ENCODE measurements around the gene KCNK4. TPM values are rescaled to one million over a fixed set of nuclear protein-coding genes. Genes with fewer than 3 reads are reported as not detected.
"Not testable (repeated sequence)": the region's sequence is repeated elsewhere in the genome, so short reads cannot be mapped to it uniquely, and the experiment has no call there.

The KCNK4 gene
- total RNA-seq, 1 experiment from 2014 or later, result not detected

DNA sequence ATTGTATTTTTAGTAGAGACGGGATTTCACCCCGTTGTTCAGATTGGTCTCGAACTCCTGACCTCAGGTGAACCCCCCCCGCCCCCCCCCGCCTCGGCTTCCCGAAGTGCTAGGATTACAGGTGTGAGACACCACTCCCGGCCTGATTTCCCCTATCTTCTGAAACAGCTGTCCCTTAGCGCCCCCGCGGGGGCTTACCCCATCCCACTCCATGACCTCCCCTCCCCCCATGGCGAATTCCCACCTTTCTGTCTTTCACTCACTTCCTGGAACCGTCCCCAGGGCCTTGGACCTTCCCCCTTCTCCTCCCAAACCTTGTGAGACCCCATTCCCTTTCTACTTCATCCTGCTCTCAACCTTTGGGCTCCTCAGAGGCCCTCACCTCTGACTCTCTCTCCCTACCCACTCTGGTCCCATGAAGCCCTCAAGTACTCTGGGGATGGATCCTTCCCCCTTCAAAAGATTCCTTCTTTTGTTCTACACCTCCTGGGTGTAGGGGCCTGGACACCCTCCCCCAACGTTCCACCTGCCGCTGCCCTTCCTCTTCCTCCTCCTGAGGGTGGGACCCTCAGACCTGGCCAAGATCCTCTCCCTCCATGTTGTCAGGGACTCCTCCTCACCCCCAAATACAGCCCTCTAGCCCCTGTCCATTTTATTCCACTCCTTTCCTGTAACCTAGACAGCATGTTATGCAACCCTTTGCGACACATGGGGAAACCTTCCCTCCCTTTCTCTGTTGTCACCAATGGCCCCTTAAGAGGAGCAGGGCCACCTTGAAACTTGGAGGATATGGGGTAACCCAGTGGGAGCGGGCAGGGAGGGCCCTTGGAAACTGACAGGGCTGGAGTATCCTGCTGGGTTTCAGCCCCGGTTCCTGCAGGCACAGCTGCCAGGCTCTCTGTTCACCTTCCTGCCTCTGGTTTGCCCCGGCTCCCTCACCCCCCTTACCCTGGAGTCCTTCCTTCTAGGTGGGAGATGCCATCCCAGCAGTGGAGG is 28.0 kb downstream of the KCNK4 start:
- Histone ChIP-seq H3K4me1 (replicated peaks) (peaks cover 20% of the 10 kb centered on the region), H3K27ac (no peak overlapping the region; the same call in 1 of the 2 replicates), H3K9me3 (replicated peaks) (no peaks in the 10 kb centered on the region), H3K36me3 (peaks cover 42% of the 10 kb centered on the region), H3K27me3 (replicated peaks) (no peaks in the 10 kb centered on the region), H3K4me3 (peak overlapping the region; percentile 69)
- DNase-seq (ENCODE audit: low read depth in 1 of 2, low spot score in 2 of 2), result no peak

GRCh38 chr11:64320556-64320955 is 29.5 kb downstream of the KCNK4 start:
- Histone ChIP-seq H3K9me3 (replicated peaks) (no peaks in the 10 kb centered on the region), H3K27ac (no peak overlapping the region), H3K27me3 (replicated peaks) (no peaks in the 10 kb centered on the region), H3K4me3 (no peak overlapping the region), H3K4me1 (replicated peaks) (peaks cover 20% of the 10 kb centered on the region), H3K36me3 (peaks cover 27% of the 10 kb centered on the region)
- DNase-seq (ENCODE audit: low read depth in 1 of 2, low spot score in 2 of 2), result no peak

- no peak for DNase-seq (ENCODE audit: low read depth in 1 of 2, low spot score in 2 of 2)
- no peaks in the 10 kb centered on the region for H3K9me3 ChIP-seq (replicated peaks)
- H3K27ac ChIP-seq, result no peak overlapping the region
- no peaks in the 10 kb centered on the region for H3K27me3 ChIP-seq (replicated peaks)
- peaks cover 24% of the 10 kb centered on the region for H3K36me3 ChIP-seq
- H3K4me1 ChIP-seq (replicated peaks), result peaks cover 20% of the 10 kb centered on the region
- no peak overlapping the region for H3K4me3 ChIP-seq
Observed at GRCh38 chr11:64321026-64321425, 29.9 kb downstream of the KCNK4 start.

DNA sequence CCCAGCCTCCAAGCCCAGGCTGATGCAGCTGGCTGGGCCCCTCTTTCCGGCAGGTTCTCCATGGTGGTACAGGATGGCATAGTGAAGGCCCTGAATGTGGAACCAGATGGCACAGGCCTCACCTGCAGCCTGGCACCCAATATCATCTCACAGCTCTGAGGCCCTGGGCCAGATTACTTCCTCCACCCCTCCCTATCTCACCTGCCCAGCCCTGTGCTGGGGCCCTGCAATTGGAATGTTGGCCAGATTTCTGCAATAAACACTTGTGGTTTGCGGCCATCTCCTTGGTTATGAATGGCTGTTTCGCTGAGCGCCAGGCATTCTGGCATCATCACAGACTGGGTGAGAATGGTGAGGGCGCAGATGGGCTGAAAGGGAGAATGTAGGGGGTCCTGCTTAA is 30.4 kb downstream of the KCNK4 start:
- H3K36me3 ChIP-seq, result peaks cover 19% of the 10 kb centered on the region
- H3K9me3 ChIP-seq (replicated peaks), result no peaks in the 10 kb centered on the region
- DNase-seq (ENCODE audit: low read depth in 1 of 2, low spot score in 2 of 2), result peak; percentile 66 to 75
- H3K27ac ChIP-seq, result no peak overlapping the region
- H3K27me3 ChIP-seq (replicated peaks), result no peaks in the 10 kb centered on the region
- H3K4me3 ChIP-seq, result no peak overlapping the region
- H3K4me1 ChIP-seq (replicated peaks), result peaks cover 19% of the 10 kb centered on the region

DNA sequence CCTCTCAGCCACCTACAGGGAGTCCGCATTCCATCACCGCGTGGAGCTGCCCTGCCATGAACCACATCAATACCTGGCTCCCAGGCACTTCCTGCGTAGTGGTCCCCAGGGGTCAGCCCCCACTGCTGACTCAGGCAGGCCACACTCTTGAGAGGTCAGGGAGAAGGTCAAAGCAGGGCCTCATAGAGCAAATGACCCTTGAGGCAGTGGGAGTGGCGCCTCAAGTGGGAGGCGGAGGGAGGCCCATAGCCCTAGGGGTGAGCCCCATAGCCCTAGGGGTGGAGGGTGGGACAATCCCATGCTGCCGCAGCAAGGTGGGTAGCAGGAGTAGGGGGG is 31.8 kb downstream of the KCNK4 start:
- H3K27me3 ChIP-seq (replicated peaks), result no peaks in the 10 kb centered on the region
- H3K4me3 ChIP-seq, result no peak overlapping the region
- DNase-seq (ENCODE audit: low read depth in 1 of 2, low spot score in 2 of 2), result no peak
- H3K4me1 ChIP-seq (replicated peaks), result peaks cover 15% of the 10 kb centered on the region
- H3K36me3 ChIP-seq, result peaks cover 11% of the 10 kb centered on the region
- H3K27ac ChIP-seq, result no peak overlapping the region
- no peaks in the 10 kb centered on the region for H3K9me3 ChIP-seq (replicated peaks)

DNA sequence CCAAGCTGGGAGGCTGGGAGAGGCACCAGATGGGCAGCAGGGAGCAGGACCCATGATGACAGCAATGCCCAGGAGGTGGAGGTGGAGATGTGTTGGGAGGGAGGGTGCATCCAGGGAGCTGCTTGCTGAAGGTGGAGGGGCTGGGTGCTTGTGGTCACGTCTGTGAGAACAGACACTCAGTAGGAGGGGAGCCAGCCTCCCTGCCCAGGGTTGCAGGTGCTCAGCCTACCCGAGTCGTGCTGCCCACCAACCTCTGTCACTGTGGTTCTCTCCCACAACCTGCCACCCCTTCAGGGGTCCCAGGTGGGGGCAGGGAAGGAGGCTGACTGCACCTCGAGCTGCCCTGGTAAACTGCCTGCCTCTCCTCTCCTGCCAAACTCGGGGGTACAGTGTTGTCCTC is 32.3 kb downstream of the KCNK4 start:
- no peak overlapping the region for H3K4me3 ChIP-seq
- peaks cover 15% of the 10 kb centered on the region for H3K4me1 ChIP-seq (replicated peaks)
- no peak for DNase-seq (ENCODE audit: low read depth in 1 of 2, low spot score in 2 of 2)
- H3K9me3 ChIP-seq (replicated peaks), result no peaks in the 10 kb centered on the region
- H3K27ac ChIP-seq, result no peak overlapping the region
- no peaks in the 10 kb centered on the region for H3K27me3 ChIP-seq (replicated peaks)
- peaks cover 11% of the 10 kb centered on the region for H3K36me3 ChIP-seq

- not testable (repeated sequence) for H3K9me3 ChIP-seq (replicated peaks); H3K4me3 ChIP-seq; H3K27ac ChIP-seq; DNase-seq (ENCODE audit: low read depth in 1 of 2, low spot score in 2 of 2); H3K27me3 ChIP-seq (replicated peaks)
- Histone ChIP-seq H3K4me1 (replicated peaks) (peaks cover 13% of the 10 kb centered on the region), H3K36me3 (peaks cover 11% of the 10 kb centered on the region)
Observed at GRCh38 chr11:64323984-64324383, 32.9 kb downstream of the KCNK4 start.

- Histone ChIP-seq H3K9me3 (replicated peaks) (no peaks in the 10 kb centered on the region), H3K4me3 (no peak overlapping the region), H3K27me3 (replicated peaks) (no peaks in the 10 kb centered on the region), H3K4me1 (replicated peaks) (peaks cover 10% of the 10 kb centered on the region), H3K27ac (no peak overlapping the region), H3K36me3 (peaks cover 11% of the 10 kb centered on the region)
- no peak for DNase-seq (ENCODE audit: low read depth in 1 of 2, low spot score in 2 of 2)
Observed at GRCh38 chr11:64324692-64325469, 33.8 kb downstream of the KCNK4 start.

DNA sequence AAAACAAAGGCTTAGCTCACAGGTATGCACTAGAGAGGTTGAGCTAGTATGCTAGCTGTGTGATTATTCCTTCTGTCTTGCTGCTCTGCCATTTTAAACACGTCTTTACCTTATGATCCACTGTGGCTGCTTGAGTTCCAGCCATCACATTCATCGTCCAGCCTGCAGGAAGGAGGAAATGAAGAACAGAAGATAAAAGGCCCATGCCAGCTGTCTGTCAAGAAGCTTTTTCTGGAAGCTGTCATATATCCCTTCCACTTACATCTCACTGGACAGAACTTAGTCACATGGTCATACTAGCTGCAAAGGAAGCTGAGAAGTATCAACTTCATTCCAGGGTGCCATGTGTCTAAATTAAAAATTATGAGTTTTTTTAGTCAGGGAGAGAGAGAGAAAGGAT is 36.3 kb downstream of the KCNK4 start:
- Histone ChIP-seq H3K4me1 (replicated peaks) (peaks cover 9% of the 10 kb centered on the region), H3K27me3 (replicated peaks) (no peaks in the 10 kb centered on the region), H3K9me3 (replicated peaks) (no peaks in the 10 kb centered on the region), H3K36me3 (peaks cover 6% of the 10 kb centered on the region), H3K27ac (no peak overlapping the region), H3K4me3 (no peak overlapping the region)
- no peak for DNase-seq (ENCODE audit: low read depth in 1 of 2, low spot score in 2 of 2)

DNA sequence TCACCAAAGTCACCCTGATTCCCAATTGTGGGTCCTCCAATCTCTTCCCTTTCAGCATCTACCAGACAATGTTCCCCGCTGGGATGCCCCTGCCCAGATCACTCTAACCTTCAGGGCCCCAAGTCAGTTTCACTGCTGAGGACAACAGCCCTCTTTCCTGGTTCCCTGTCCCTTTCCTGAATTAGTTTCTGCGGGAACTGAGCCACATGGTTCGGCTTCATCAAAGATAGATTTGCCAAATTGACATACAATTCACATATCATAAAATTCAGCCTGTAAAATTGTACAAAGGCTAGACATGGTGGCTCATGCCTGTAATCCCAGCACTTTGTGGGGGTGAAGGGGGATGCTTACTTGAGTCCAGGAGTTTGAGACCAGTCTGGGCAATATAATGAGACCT is 36.9 kb downstream of the KCNK4 start:
- H3K4me1 ChIP-seq (replicated peaks), result peaks cover 9% of the 10 kb centered on the region
- H3K9me3 ChIP-seq (replicated peaks), result no peaks in the 10 kb centered on the region
- no peak overlapping the region for H3K4me3 ChIP-seq
- no peaks in the 10 kb centered on the region for H3K27me3 ChIP-seq (replicated peaks)
- H3K36me3 ChIP-seq, result peaks cover under 1% of the 10 kb centered on the region
- no peak for DNase-seq (ENCODE audit: low read depth in 1 of 2, low spot score in 2 of 2)
- no peak overlapping the region for H3K27ac ChIP-seq

- DNase-seq (ENCODE audit: low read depth in 1 of 2, low spot score in 2 of 2), result no peak
- Histone ChIP-seq H3K4me3 (no peak overlapping the region), H3K27me3 (replicated peaks) (no peaks in the 10 kb centered on the region), H3K36me3 (no peaks in the 10 kb centered on the region), H3K9me3 (replicated peaks) (no peaks in the 10 kb centered on the region), H3K27ac (no peak overlapping the region), H3K4me1 (replicated peaks) (peaks cover 18% of the 10 kb centered on the region)
Observed at GRCh38 chr11:64330888-64331287, 39.8 kb downstream of the KCNK4 start.

- Histone ChIP-seq H3K9me3 (replicated peaks) (no peaks in the 10 kb centered on the region), H3K27me3 (replicated peaks) (no peaks in the 10 kb centered on the region), H3K4me1 (replicated peaks) (peaks cover 18% of the 10 kb centered on the region), H3K36me3 (no peaks in the 10 kb centered on the region), H3K4me3 (no peak overlapping the region), H3K27ac (no peak overlapping the region)
- DNase-seq (ENCODE audit: low read depth in 1 of 2, low spot score in 2 of 2), result peak; percentile 68 to 92
Observed at GRCh38 chr11:64331569-64332371, 40.7 kb downstream of the KCNK4 start.

DNA sequence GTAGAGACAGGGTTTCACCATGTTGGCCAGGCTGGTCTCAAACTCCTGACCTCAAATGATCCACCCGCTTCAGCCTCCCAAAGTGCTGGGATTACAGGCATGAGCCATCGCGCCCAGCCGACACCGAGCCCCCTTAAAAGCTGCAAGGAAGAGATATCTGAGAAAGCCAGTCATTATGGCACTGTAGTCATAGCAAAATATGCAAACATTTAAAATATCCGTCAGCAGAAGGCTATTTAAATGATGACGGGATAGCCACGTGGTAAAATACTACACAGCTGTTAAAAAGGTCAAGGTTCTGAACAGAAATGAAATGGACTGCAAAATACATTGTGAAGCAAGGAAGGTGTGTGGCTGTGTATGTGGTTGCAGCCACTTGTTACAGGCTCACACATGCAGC is 42.5 kb downstream of the KCNK4 start:
- no peaks in the 10 kb centered on the region for H3K9me3 ChIP-seq (replicated peaks)
- peaks cover 18% of the 10 kb centered on the region for H3K4me1 ChIP-seq (replicated peaks)
- H3K4me3 ChIP-seq, result no peak overlapping the region
- no peaks in the 10 kb centered on the region for H3K27me3 ChIP-seq (replicated peaks)
- DNase-seq (ENCODE audit: low read depth in 1 of 2, low spot score in 2 of 2), result no peak
- H3K27ac ChIP-seq, result no peak overlapping the region
- H3K36me3 ChIP-seq, result no peaks in the 10 kb centered on the region
